ENCODE measurements around the gene SCUBE3. TPM values are rescaled to one million over a fixed set of nuclear protein-coding genes. Genes with fewer than 3 reads are reported as not detected.
A peak's percentile ranks its signal among the peaks of the same experiment; 100 is the strongest.

SCUBE3 gene
- total and polyA plus RNA-seq, 9 of the 15 experiments (the other 6 are each of a cell fraction or from before 2014, with no cell fraction given) = 0.01 to 0.11 TPM; not detected in 7

DNA sequence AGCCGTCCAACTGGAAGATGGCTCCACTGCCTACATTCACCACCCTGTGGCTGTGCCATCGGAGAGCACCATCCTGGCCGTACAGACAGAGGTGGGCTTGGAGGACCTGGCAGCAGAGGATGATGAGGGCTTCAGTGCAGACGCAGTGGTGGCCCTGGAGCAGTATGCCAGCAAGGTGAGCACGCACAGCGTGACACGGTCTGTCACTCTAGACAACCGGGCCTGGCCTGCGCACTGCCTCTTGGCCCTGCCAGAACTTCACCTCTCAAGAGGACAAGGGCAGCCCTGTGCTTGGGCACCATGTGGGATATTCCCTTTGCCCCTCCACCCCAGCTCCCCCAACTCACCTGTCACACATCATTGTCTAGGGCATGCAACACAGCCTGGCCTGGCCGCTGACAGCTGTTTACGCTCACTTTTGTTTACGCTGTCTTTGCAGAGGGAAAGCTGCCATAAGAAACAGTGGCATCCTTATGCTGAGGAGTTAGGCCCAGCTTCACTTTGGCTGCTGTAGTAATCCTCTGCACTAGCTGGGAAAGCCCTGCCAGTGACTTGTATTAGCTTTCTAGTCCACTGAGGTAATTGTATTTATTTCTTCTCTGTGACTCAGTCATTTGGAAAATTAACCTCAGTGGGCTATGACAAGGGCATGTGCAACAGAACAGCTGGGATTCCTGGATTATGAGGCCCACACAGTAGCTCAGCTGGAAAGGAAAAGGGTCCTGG lies 74.1 kb downstream of the SCUBE3 start:
- Histone ChIP-seq H3K9ac (ENCODE audit: insufficient read depth in 1 of 2, low read depth in 2 of 2, low read length in 2 of 2) (peak overlapping the region in 1 of 2 experiments; percentile 63; a peak in 2 of 4 replicates), H3K4me1 (replicated peaks in 1 of 2; ENCODE audit: control insufficient read depth in 2 of 2, insufficient read depth in 2 of 2, low read length in 2 of 2) (0 out of 5 replicates have a peak, but pooled peaks cover 0 to 3% of the 10 kb centered on the region in 2 experiments), H3K36me3 (ENCODE audit: control insufficient read depth, insufficient read depth, low read length) (peaks cover 9% of the 10 kb centered on the region; the same call in 2 of the 3 replicates), H3K9me1 (ENCODE audit: control insufficient read depth, insufficient read depth, low read length) (no peaks in the 10 kb centered on the region), H3K79me2 (ENCODE audit: control insufficient read depth, insufficient read depth, low read length) (no peaks in the 10 kb centered on the region), H2AFZ (ENCODE audit: low read depth, low read length) (no peak overlapping the region), H3K27ac (ENCODE audit: extremely low read depth, low read depth, low read length) (no peak overlapping the region), H3K4me2 (ENCODE audit: insufficient read depth, low read length) (no peak overlapping the region), H3K9me3 (replicated peaks; ENCODE audit: control insufficient read depth, insufficient read depth, low read depth, low read length) (no peaks in the 10 kb centered on the region), H4K20me1 (replicated peaks; ENCODE audit: control insufficient read depth, insufficient read depth, low read length) (no peaks in the 10 kb centered on the region), H3K4me3 (no peak overlapping the region), H3K27me3 (ENCODE audit: control insufficient read depth in 2 of 2, insufficient read depth in 2 of 2, low read length in 2 of 2) (no peaks in the 10 kb centered on the region)
- no TSS peak for BruUV-seq (replicated peaks)
- DNase-seq (ENCODE audit: extremely low read depth in 1 of 4, low spot score in 3 of 4) = no peak
- TF ChIP-seq PHB2 (IDR thresholded peaks at IDR 0.05; ENCODE audit: low read depth) (no peak), SMARCC2 (IDR thresholded peaks at IDR 0.05; ENCODE audit: low read depth) (no peak), ZNF347 (CRISPR knock-in tag; IDR thresholded peaks at IDR 0.05; ENCODE audit: low read depth) (no peak), FOXM1 (IDR thresholded peaks at IDR 0.05; ENCODE audit: low read depth) (no peak), FOXM1 (CRISPR knock-in tag; IDR thresholded peaks at IDR 0.05; ENCODE audit: low read depth) (no peak), MCM7 (IDR thresholded peaks at IDR 0.05) (no peak), KLF13 (tag; IDR thresholded peaks at IDR 0.05; ENCODE audit: borderline replicate concordance, low read depth) (no peak), ZNF134 (CRISPR knock-in tag; conservative IDR thresholded peaks at IDR 0.05) (no peak), LARP7 (IDR thresholded peaks at IDR 0.05) (no peak), ZNF764 (CRISPR knock-in tag; IDR thresholded peaks at IDR 0.05; ENCODE audit: low read depth) (no peak), SIRT6 (IDR thresholded peaks at IDR 0.05; ENCODE audit: low read depth, low read length) (no peak), OTX1 (CRISPR knock-in tag; IDR thresholded peaks at IDR 0.05) (no peak), TRIM24 (IDR thresholded peaks at IDR 0.05) (no peak)
- TF ChIP-seq, protein P1, sequence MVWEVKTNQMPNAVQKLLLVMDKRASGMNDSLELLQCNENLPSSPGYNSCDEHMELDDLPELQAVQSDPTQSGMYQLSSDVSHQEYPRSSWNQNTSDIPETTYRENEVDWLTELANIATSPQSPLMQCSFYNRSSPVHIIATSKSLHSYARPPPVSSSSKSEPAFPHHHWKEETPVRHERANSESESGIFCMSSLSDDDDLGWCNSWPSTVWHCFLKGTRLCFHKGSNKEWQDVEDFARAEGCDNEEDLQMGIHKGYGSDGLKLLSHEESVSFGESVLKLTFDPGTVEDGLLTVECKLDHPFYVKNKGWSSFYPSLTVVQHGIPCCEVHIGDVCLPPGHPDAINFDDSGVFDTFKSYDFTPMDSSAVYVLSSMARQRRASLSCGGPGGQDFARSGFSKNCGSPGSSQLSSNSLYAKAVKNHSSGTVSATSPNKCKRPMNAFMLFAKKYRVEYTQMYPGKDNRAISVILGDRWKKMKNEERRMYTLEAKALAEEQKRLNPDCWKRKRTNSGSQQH (CRISPR knock-in tag; IDR thresholded peaks at IDR 0.05) = no peak
- TF ChIP-seq, protein P2, sequence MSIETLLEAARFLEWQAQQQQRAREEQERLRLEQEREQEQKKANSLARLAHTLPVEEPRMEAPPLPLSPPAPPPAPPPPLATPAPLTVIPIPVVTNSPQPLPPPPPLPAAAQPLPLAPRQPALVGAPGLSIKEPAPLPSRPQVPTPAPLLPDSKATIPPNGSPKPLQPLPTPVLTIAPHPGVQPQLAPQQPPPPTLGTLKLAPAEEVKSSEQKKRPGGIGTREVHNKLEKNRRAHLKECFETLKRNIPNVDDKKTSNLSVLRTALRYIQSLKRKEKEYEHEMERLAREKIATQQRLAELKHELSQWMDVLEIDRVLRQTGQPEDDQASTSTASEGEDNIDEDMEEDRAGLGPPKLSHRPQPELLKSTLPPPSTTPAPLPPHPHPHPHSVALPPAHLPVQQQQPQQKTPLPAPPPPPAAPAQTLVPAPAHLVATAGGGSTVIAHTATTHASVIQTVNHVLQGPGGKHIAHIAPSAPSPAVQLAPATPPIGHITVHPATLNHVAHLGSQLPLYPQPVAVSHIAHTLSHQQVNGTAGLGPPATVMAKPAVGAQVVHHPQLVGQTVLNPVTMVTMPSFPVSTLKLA (conservative IDR thresholded peaks at IDR 0.05) = no peak
- 66% methylated on average over 12 of the region's 12 CpGs for WGBS (ENCODE audit: insufficient coverage, low coverage, missing lambda C conversion rate)
- intact Hi-C loops (cut with micrococcal nuclease) = no loop called here
- ChIA-PET CTCF (ENCODE audit: low intra/inter-chr PET ratio) (no interaction called here), POLR2A (interaction anchor here (1.3 to 5.1 kb wide), 3 partner anchors 9 to 12 kb away, joined by 3 to 25 read pairs (median 10); partner anchors contain the start of gene DEF6)
- no peak for FAIRE-seq
- in situ Hi-C loops (cut with MboI) = no loop called here
- ATAC-seq = no peak
